K562 (cell line): ENCODE data around the gene ARHGAP33. TPM values are rescaled to one million over a fixed set of nuclear protein-coding genes. Genes with fewer than 3 reads are reported as not detected.

Experiments used
- ATAC-seq: fragments of 200-7000 bp; cut with Tn5 transposase; 3 replicates; pipeline ENCODE4 v1.9.1; 2020; ENCODE audit warnings: moderate library complexity
- BruUV-seq: library from RNA; stranded (reverse); fragments of 400-500 nt; replicated peaks from 2 replicates; lab custom pipeline; 2021; lab: Mats Ljungman, UMichigan
- CTCF ChIA-PET: fragments of 300-600 bp; formaldehyde crosslinking; extraction: SDS; loops from one replicate; lab custom pipeline; 2021; ENCODE audit warnings: low intra/inter-chr PET ratio; lab: Yijun Ruan, JAX
- POLR2A ChIA-PET: fragments of 300-600, 350-650 bp; sonication (Branson Sonifier 250); formaldehyde crosslinking; extraction: SDS; loops from one replicate; lab custom pipeline; 2021; ENCODE audit warnings: antibody characterized with exemption, inconsistent platforms; lab: Yijun Ruan, JAX
- DNase-seq, 4 experiments: peaks; one replicate each; pipeline versions ENCODE4 v3.0.0 to v3.0.0-alpha.2; 2011 to 2018; ENCODE audit warnings: low spot score in 3 of 4, mixed read lengths in 3 of 4; ENCODE audit errors: extremely low read depth in 1 of 4
- FAIRE-seq: peaks from 2 replicates; lab custom pipeline; 2011; peaks lifted over from hg19 to GRCh38; lab: Jason Lieb, UNC
- H2AFZ ChIP-seq: 2 replicates; pipeline ENCODE4 v1.6.0; 2011; ENCODE audit warnings: low read depth, low read length, control low read depth, inconsistent platforms
- H3K27ac ChIP-seq: fragments of 200-600 bp; 3 replicates; pipeline ENCODE4 v1.8.0; 2011; ENCODE audit warnings: low read depth, mild to moderate bottlenecking, control low read depth, inconsistent platforms, low read length, moderate library complexity, mixed read lengths; ENCODE audit errors: extremely low read depth
- H3K27me3 ChIP-seq, 2 experiments: fragments of 300-600 bp in 1 of 2; 2 replicates in 1 of 2; 3 replicates in 1 of 2; pipeline versions ENCODE4 v1.6.0 to v1.8.0; 2011; ENCODE audit warnings: inconsistent platforms in 2 of 2, low read length in 2 of 2, mild to moderate bottlenecking in 1 of 2, mixed read lengths in 1 of 2, moderate library complexity in 1 of 2; ENCODE audit not compliant: control insufficient read depth in 2 of 2, insufficient read depth in 2 of 2
- H3K36me3 ChIP-seq: fragments of 300-600 bp; 3 replicates; pipeline ENCODE4 v1.8.0; 2011; ENCODE audit warnings: mild to moderate bottlenecking, low read length, inconsistent platforms; ENCODE audit not compliant: control insufficient read depth, insufficient read depth
- H3K4me1 ChIP-seq, 2 experiments: fragments of 200-600 bp in 1 of 2; replicated peaks in 1 of 2; 2 replicates in 1 of 2; 3 replicates in 1 of 2; pipeline versions ENCODE4 v1.5.1 to v1.8.0; 2011; ENCODE audit warnings: inconsistent platforms in 2 of 2, low read length in 2 of 2, mild to moderate bottlenecking in 1 of 2, mixed read lengths in 1 of 2, moderate library complexity in 1 of 2; ENCODE audit not compliant: control insufficient read depth in 2 of 2, insufficient read depth in 2 of 2
- H3K4me2 ChIP-seq: 2 replicates; pipeline ENCODE4 v1.6.1; 2011; ENCODE audit warnings: low read length, control low read depth, inconsistent platforms, mixed read lengths; ENCODE audit not compliant: insufficient read depth
- H3K4me3 ChIP-seq: fragments of 200-600 bp; sonication (generic), shearing (Covaris generic); 2 replicates; pipeline ENCODE4 v1.5.1; 2016; ENCODE audit warnings: control low read depth, inconsistent platforms
- H3K79me2 ChIP-seq: fragments of 200-600 bp; 3 replicates; pipeline ENCODE4 v1.8.0; 2011; ENCODE audit warnings: low read length, inconsistent platforms; ENCODE audit not compliant: control insufficient read depth, insufficient read depth
- H3K9ac ChIP-seq, 2 experiments: 2 replicates each; pipeline versions ENCODE4 v1.6.0 to v1.6.1; 2011; ENCODE audit warnings: low read depth in 2 of 2, low read length in 2 of 2, control low read depth in 1 of 2, inconsistent platforms in 1 of 2, mild to moderate bottlenecking in 1 of 2, mixed read lengths in 1 of 2; ENCODE audit not compliant: insufficient read depth in 1 of 2
- H3K9me1 ChIP-seq: one replicate; pipeline ENCODE4 v1.6.0; 2011; ENCODE audit warnings: inconsistent platforms, mild to moderate bottlenecking, low read length, moderate library complexity; ENCODE audit not compliant: control insufficient read depth, insufficient read depth
- H3K9me3 ChIP-seq: replicated peaks from 2 replicates; pipeline ENCODE4 v1.5.1; 2011; ENCODE audit warnings: low read depth, low read length, inconsistent platforms; ENCODE audit not compliant: control insufficient read depth, insufficient read depth
- H4K20me1 ChIP-seq: replicated peaks from 2 replicates; pipeline ENCODE4 v1.6.1; 2011; ENCODE audit warnings: low read length, inconsistent platforms, mixed read lengths; ENCODE audit not compliant: control insufficient read depth, insufficient read depth
- ERF ChIP-seq: fragments of 450-650 bp; formaldehyde crosslinking; IDR thresholded peaks from 2 replicates; pipeline ENCODE4 v1.4.0; 2020; ENCODE audit warnings: mild to moderate bottlenecking, mixed read lengths
- GTF2A2 ChIP-seq: IDR thresholded peaks from 2 replicates; pipeline ENCODE4 v1.6.1; 2016; ENCODE audit warnings: mild to moderate bottlenecking, missing genetic modification characterization, missing compliant biosample characterization
- HDAC3 ChIP-seq: fragments of 450-650 bp; IDR thresholded peaks from 2 replicates; pipeline ENCODE4 v1.6.1; 2018; ENCODE audit warnings: borderline replicate concordance, mild to moderate bottlenecking, moderate library complexity; ENCODE audit not compliant: partially characterized antibody
- HNRNPL ChIP-seq: fragments of 200-400 bp; formaldehyde crosslinking; IDR thresholded peaks from 2 replicates; pipeline ENCODE4 v1.6.1; 2017; ENCODE audit warnings: low read depth, mild to moderate bottlenecking, low read length
- KDM4B ChIP-seq, 2 experiments: fragments of 450-650 bp in 1 of 2; sonication (generic) in 1 of 2; IDR thresholded peaks; 2 replicates each; pipeline ENCODE4 v1.6.1; 2016 to 2017; ENCODE audit warnings: borderline replicate concordance in 2 of 2, antibody characterized with exemption in 1 of 2, low read depth in 1 of 2, mild to moderate bottlenecking in 1 of 2
- SAFB ChIP-seq: fragments of 200-400 bp; formaldehyde crosslinking; IDR thresholded peaks from 2 replicates; pipeline ENCODE4 v1.6.1; 2017; ENCODE audit warnings: low read depth, low read length, borderline replicate concordance
- SRSF1 ChIP-seq: fragments of 200-400 bp; formaldehyde crosslinking; IDR thresholded peaks from 2 replicates; pipeline ENCODE4 v1.6.1; 2017; ENCODE audit warnings: mild to moderate bottlenecking, low read depth, low read length, moderate library complexity
- ZNF511 ChIP-seq: sonication (generic); formaldehyde crosslinking; IDR thresholded peaks from 2 replicates; pipeline ENCODE4 v1.8.0; 2022; ENCODE audit warnings: mild to moderate bottlenecking, missing genetic modification reagents
- WGBS: fragments of 100-300 bp; shearing (Covaris generic); methylation state at CpG from one replicate; pipeline ENCODE4 v1.1.6; 2016; ENCODE audit warnings: low coverage, mixed read lengths; ENCODE audit not compliant: insufficient coverage; ENCODE audit errors: missing lambda C conversion rate; 5-methylcytosine and 5-hydroxymethylcytosine counted together
- in situ Hi-C: fragments of 300-500 bp; cut with MboI; formaldehyde crosslinking; loops from 4 replicates; pipeline ENCODE4 v1.15.0; 2018; ENCODE audit warnings: inconsistent platforms, mixed read lengths
- intact Hi-C: fragments of 100-400 bp; cut with micrococcal nuclease; formaldehyde crosslinking; loops from 2 replicates; pipeline ENCODE4 v1.14.2; 2022
- polyA plus RNA-seq, 8 experiments: library from polyadenylated mRNA; depleted of rRNA in 4 of 8; stranded (reverse) in 5 of 8; unstranded in 3 of 8; fragments of >200 nt; fragmentation: Nextera tagmentation in 2 of 8; fragmentation: Illumina TruSeq in 1 of 8; extraction: Ambion mirVana in 2 of 8; extraction: Trizol in 1 of 8; gene quantifications; 2 replicates each; pipeline versions ENCODE4 v1.2.1 to v1.2.3, GENCODE V29; 2011 to 2014; ENCODE audit warnings: inconsistent platforms in 1 of 8, missing spikeins in 1 of 8
- total RNA-seq, 7 experiments: library from RNA; depleted of rRNA in 6 of 7; stranded (reverse); fragments of >200 nt in 6 of 7; fragmentation: Illumina TruSeq in 2 of 7; extraction: Trizol in 2 of 7; gene quantifications; 2 replicates each; pipeline versions ENCODE4 v1.2.1 to v1.2.3, GENCODE V29; 2011 to 2021; ENCODE audit warnings: low replicate concordance in 1 of 7

The ARHGAP33 gene
- total and polyA plus RNA-seq, 9 of the 15 experiments (the other 6 are each of a cell fraction or from before 2014, with no cell fraction given): 0.06 to 26.6 (median 1.6) TPM; not detected in 1

DNA sequence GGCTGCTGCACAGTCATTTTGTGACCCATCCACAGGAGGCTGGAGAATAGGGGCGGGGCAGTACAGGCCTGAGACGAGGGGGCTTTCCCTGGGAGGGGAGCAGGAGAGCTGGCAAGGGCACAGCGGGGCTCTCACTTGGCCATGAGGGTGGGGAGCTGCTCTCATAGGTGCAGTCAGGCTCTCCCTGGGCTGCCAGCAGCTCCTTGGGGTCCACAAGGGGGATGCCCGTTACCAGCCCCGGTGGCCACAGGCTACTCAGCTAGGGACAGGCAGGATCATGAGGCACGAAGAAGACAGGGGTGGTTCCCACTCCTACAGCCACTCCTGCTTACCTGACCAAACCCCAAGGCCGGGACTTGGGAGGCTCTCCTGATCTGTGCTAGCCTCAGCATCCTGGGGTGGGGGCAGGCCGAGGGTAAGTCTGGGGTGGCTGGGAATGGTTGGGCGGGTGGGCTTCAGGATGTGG is 16.5 kb downstream of the ARHGAP33 start:
- DNase-seq (no peak), ATAC-seq (no peak), FAIRE-seq (no peak)
- Histone ChIP-seq H3K9me1 (no peaks in the 10 kb centered on the region), H3K9me3 (no peaks in the 10 kb centered on the region), H3K36me3 (no peaks in the 10 kb centered on the region), H3K4me1 (peaks cover 0 to 50% of the 10 kb centered on the region in 2 experiments; a peak in 3 of 5 replicates), H4K20me1 (no peaks in the 10 kb centered on the region), H3K4me2 (no peak overlapping the region), H3K4me3 (no peak overlapping the region), H2AFZ (no peak overlapping the region), H3K9ac (no peak overlapping the region), H3K27ac (no peak overlapping the region), H3K79me2 (no peaks in the 10 kb centered on the region), H3K27me3 (no peaks in the 10 kb centered on the region; a peak in 1 of 5 replicates)
- BruUV-seq: no TSS peak
- in situ Hi-C loops: no loop called here
- intact Hi-C loops: no loop called here
- WGBS: 32% methylated on average over 8 of the region's 9 CpGs
- ChIA-PET CTCF (no interaction called here), POLR2A (no interaction called here)
- TF ChIP-seq KDM4B (IDR thresholded peaks at IDR 0.05; ENCODE audit: borderline replicate concordance in 2 of 2, low read depth in 1 of 2) (no peak), HDAC3 (no peak), SRSF1 (no peak), SAFB (no peak), GTF2A2 (tag) (no peak), ZNF511 (CRISPR knock-in tag) (no peak), ERF (CRISPR knock-in tag) (no peak), HNRNPL (no peak)
